Suprapubic skin (tissue), 3 donors: ENCODE data around the gene KLK3.

Experiments
- POLR2A ChIP-seq, 2 donors: fragments of 450-650 bp; IDR thresholded peaks; one replicate each; pipeline ENCODE4 v1.6.1; 2017; ENCODE audit warnings: antibody characterized with exemption in 2 of 2, mild to moderate bottlenecking in 2 of 2, moderate library complexity in 2 of 2
- TF ChIP-seq, protein P1 (sequence below), 2 donors: fragments of 200-600 bp in 1 of 2; fragments of 450-650 bp in 1 of 2; sonication (generic) in 1 of 2; IDR thresholded peaks; one replicate each; pipeline ENCODE4 v1.5.1; 2016 to 2019; ENCODE audit warnings: antibody characterized with exemption in 2 of 2, mild to moderate bottlenecking in 1 of 2, moderate library complexity in 1 of 2

DNA sequence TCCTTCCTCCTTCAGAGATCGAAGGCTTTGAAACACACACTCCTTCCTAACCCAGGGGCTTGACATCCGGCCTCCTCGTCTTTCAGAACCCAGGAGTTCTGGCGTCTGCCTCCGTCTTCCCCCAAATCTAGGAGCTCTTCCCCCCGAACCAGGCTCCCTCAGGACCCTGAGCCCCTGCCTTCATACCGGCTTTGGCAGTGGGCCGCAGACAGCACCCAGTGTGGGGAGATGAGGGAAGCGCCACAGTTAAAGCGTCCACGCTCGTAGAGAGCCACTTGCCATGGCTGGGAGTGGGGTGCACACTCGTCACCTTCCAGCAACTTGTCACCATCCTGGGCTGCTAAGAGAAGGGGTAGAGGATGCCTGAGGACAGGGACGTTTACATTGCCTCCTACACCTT lies 27.2 kb upstream of the KLK3 start:
- TF ChIP-seq, protein P1, sequence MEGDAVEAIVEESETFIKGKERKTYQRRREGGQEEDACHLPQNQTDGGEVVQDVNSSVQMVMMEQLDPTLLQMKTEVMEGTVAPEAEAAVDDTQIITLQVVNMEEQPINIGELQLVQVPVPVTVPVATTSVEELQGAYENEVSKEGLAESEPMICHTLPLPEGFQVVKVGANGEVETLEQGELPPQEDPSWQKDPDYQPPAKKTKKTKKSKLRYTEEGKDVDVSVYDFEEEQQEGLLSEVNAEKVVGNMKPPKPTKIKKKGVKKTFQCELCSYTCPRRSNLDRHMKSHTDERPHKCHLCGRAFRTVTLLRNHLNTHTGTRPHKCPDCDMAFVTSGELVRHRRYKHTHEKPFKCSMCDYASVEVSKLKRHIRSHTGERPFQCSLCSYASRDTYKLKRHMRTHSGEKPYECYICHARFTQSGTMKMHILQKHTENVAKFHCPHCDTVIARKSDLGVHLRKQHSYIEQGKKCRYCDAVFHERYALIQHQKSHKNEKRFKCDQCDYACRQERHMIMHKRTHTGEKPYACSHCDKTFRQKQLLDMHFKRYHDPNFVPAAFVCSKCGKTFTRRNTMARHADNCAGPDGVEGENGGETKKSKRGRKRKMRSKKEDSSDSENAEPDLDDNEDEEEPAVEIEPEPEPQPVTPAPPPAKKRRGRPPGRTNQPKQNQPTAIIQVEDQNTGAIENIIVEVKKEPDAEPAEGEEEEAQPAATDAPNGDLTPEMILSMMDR (IDR thresholded peaks at IDR 0.05), result no peak
- no peak for TF ChIP-seq POLR2A (IDR thresholded peaks at IDR 0.05)
